ENCODE data around the gene WNK2. TPM values are rescaled to one million over a fixed set of nuclear protein-coding genes. Genes with fewer than 3 reads are reported as not detected.
A peak's percentile ranks its signal among the peaks of the same experiment; 100 is the strongest.

The WNK2 gene
- total RNA-seq, 1 experiment from 2014 or later = 8.9 TPM

DNA sequence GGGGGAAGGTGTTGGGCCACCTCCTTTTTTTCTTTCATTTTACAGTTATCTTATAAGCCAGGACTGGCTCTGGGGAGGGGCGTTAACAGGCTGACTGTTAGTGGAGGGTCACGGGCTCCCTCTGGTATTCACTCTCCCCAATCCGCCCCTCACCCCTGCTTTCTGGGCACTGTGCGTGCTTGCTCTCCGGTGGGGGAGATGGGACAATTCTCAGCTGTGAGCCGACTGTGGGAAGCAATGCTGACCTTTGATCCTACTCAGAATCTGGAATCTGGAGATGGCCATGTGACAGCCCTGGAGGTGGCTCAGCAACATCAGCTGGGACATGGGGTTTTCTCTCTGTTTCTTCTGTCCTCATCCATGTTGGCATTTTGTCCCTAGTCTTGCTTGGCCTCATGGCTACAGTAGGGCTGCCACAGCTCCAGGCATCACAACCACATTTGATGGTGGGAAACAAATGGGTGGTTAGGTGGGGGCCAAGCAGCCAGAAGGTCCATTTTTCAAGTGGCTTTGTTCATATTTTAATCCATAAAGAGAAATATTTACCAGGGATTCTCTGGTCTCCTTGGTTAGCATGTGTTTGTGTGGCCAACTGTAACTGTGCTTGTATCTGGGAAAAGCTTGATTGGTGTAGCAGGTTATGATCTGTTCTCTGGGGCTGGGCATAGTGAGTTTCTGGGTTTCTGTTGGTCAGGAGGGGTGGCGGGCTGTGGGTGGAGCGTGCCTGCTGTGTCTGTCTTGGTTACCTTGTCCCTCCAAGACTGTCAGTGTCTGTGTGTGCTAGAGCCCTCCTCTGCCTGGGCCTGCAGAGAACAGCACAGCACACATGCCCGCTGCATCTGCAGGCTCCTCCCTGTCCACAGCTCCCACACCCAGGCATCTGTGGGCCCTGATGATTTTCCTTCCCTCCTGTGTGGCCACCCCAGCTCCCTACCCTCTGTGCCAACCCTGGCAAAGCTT, 12.4 kb downstream of the WNK2 start:
- in situ Hi-C loops (cut with HindIII; ENCODE audit: low sequenced_read_pairs) = no loop called here
- DNase-seq (ENCODE audit: low spot score) = no peak

GRCh38 chr9:93197670-93198069, 13.7 kb downstream of the WNK2 start:
- DNase-seq (ENCODE audit: low spot score) = no peak
- in situ Hi-C loops (cut with HindIII; ENCODE audit: low sequenced_read_pairs) = no loop called here

DNA sequence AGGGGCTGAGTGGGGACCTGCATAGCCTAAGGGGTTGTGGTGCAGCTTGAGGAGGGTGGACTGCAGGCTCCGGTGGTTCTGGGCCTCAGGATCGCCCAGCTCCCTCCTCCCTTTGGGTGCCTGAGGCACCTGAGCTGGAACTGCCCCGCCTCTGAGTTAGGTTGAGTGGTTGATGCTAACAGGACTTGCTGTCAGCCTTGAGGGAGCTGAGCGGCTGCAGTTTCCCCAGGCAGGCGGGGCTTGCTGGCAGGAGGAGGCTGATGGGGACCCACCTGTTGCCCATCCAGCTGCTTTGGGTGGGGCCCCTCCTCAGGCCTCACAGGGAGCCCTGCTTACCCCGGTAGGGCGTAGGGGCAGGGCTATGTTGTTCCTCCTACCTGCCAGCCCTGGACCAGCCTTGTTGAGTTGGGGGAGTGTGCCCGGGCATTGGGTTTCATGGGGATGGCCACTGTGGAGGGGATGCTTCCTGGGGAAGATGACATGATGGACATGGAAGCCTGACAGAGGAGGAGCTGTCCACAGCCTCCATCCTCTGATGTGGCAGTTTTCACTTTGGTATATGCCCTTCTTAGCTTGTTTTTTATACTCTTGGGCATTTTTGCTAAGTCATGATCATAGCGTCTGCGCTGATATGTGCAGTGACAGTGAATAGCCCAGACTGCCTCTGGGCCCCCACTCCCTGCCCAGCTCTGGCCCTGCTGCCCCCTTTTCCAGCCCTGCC, 14.3 kb downstream of the WNK2 start:
- DNase-seq (ENCODE audit: low spot score) = no peak

DNA sequence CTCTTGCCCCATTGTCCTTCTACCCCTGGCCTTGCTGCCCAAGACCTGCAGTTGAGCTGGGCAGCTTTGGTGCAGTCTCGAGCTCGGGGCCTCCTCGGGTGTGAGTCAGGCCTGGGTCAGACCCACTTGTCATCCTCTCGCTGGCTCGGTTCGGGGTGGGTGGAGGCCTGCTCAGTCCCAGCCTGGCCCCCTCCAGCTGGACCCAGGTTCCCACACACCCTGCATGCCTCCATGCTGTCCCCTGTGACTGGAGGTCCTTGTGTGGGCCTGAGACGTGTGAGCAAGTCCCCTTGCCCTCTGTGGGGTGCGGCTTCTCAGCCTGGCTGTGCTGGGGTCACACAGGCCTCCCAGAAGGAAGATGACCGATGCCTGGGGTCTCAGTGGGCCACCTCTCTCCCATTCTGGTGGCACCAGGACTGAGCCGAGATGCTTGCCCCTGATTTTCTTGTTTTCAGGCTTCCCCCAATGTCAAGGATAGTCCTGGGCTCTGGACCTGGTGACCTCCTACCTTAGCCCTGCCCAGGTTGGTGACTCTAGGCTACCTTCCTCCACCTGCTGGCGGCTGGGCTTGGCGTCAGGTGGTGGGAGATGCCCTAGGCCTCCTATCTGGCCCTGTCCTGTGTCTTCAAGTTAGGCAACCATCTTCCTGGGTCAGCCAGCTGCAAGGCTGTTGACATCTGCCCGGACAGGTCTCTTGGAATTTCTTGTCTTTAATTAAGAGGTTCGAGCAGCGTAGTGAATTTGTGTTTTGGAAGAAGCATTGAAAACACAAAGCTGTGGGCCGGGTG, 15.1 kb downstream of the WNK2 start:
- no peak for DNase-seq (ENCODE audit: low spot score)
- in situ Hi-C loops (cut with HindIII; ENCODE audit: low sequenced_read_pairs) = no loop called here

More for the DNA sequence above, 14.3 kb downstream of the WNK2 start:
- in situ Hi-C loops (cut with HindIII; ENCODE audit: low sequenced_read_pairs) = no loop called here

DNA sequence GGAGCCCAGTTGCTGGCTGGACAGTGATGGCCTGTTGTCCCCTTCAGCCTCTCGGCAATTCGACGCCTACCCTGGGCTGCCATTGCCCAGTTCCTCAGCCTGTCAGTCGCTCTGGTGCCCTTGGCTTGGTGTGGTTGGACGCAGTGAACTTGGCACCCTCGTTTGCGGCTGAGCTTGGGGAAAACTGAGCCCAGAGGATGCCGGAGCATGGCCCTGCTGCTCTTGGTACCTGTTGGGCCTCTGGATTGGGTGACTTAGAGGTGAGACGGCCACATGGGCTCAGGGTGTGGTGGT, 16.5 kb downstream of the WNK2 start:
- in situ Hi-C loops (cut with HindIII; ENCODE audit: low sequenced_read_pairs) = no loop called here
- no peak for DNase-seq (ENCODE audit: low spot score)

GRCh38 chr9:93200989-93201334, 17.0 kb downstream of the WNK2 start:
- in situ Hi-C loops (cut with HindIII; ENCODE audit: low sequenced_read_pairs) = no loop called here
- DNase-seq (ENCODE audit: low spot score) = no peak

DNA sequence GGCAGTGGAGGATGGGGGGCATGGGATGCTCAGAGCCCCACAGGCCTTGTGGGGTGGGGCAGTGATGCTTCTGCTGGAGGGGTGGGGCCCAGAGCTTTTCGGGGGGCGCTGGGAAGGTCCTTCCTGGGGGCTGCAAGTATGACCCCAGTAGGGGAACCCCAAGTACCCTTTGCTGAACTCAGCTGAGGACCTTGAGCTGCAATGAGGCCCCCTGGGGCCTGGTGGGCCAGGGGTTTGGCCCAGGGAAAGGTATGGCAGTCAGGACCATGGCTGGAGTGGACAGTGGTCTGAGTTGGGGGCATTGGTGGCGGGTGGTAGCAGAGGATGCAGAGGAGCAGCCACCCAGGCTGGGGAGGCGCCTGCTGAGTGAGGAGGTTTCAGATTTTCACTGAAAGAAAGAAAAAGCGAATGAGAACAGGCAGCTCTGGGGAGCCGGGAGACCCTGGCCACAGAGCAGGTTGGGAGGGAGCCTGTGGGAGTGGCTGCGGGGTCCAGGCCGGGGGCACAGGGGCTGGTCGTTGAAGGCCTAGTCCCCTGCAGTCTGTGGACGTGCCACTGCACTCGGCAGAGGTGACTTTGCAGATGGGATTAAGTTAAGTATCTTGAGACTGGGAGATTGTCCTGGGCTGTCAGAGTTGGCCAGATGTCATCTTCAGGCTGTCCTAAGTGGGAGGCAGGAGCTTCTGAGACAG, 19.2 kb downstream of the WNK2 start:
- in situ Hi-C loops (cut with HindIII; ENCODE audit: low sequenced_read_pairs) = no loop called here
- no peak for DNase-seq (ENCODE audit: low spot score)

DNA sequence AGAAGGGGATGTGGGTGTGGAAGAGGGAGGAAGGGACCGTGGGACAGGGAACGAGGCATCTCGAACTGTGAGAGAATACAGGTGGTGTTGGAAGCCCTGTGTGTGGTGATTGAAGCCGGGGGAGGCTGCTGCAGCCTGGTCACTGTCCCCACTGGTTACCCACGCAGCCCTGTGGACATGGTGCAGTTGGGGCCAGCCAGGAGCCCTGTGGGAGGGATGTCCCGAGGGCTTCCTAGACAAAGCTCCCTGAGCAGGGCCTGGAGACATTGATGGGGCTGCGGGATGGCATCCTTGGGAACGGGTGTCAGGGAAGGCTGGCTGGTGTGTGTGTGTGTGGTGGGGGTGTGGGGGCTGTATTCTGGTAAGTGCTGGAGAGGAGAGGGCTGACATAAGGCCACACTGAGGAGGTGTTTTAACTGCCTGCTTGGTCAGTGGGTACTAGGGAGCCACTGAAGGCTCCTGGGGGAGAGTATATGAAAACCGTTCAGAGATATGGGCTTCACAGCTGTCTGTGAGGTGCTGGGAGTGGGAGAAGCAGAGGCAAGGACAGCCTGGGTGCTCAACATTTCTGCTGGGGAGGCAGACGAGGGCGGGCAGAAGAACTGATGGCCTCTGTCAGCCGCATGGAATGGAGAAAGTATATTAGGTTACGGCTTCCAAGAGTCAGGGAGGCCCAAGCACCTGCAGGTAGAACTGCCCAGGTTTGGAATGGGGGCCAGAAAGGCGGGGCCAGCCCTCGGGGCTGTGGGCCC, 20.0 kb downstream of the WNK2 start:
- no peak for DNase-seq (ENCODE audit: low spot score)
- in situ Hi-C loops (cut with HindIII; ENCODE audit: low sequenced_read_pairs) = no loop called here

DNA sequence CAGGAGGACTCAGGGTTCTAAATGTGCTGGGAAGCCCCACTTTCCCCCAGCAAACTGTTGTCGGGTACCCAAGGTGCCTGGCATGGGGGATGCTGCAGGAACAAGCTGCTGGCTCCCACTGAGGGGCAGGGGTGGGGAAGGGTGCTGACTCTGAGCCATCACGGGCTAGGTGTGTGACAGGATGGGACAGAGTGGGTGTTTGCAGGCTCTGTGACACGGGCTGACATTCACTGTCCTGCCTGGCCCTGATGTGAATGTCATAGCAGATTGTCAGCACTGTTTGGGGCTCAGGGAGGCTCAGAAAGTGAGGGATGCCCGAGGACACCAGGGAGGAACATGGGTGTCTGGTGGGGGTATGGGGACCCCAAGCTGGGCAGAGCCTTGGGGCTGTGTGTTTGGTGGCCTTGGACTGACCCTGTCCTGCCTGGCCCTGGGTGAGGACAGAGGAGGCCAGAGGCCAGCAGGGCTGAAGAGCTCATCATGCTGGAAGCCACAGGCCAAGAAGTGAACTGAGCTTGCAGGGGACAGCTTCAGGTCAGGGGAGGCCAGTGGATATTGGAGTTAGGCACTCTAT, 20.6 kb downstream of the WNK2 start:
- peak; percentile 29 for DNase-seq (ENCODE audit: low spot score)
- in situ Hi-C loops (cut with HindIII; ENCODE audit: low sequenced_read_pairs) = no loop called here

- in situ Hi-C loops (cut with HindIII; ENCODE audit: low sequenced_read_pairs) = no loop called here
- peak; percentile 62 for DNase-seq (ENCODE audit: low spot score)
Observed at GRCh38 chr9:93205045-93205768, 21.3 kb downstream of the WNK2 start.

- in situ Hi-C loops (cut with HindIII; ENCODE audit: low sequenced_read_pairs) = no loop called here
- no peak for DNase-seq (ENCODE audit: low spot score)
Observed at GRCh38 chr9:93205896-93206575, 22.1 kb downstream of the WNK2 start.

DNA sequence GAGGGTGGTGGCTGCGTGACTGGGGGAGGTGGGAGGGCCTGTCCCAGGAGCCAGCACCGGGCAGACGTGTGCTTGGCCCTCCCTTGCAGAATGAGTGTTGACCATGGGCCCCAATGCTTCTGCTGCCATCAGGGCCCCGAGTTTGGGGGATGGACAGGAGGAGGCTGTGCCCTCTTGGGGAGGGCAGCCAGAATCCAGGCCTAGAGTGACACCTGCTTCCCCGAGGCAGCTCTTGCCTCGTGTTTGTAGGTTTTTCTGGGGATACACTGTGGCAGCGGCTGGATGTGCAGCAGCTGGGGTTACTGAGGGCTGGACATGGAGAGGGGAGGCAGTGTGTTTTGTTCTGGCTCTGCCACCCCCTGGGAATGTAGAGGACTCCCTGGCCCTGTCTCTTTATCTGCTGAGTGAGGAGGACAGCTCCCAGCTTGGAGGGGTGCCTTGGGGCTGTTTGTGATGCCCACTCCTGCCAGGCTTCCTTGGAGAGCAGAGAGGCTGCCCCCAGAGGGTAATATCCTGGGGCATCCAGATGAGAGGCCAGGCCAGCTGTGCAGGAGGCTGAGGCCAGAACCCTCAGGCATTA, 22.7 kb downstream of the WNK2 start:
- DNase-seq (ENCODE audit: low spot score) = no peak
- in situ Hi-C loops (cut with HindIII; ENCODE audit: low sequenced_read_pairs) = no loop called here

GRCh38 chr9:93207326-93207814, 23.4 kb downstream of the WNK2 start:
- peak; percentile 93 for DNase-seq (ENCODE audit: low spot score)
- in situ Hi-C loops (cut with HindIII; ENCODE audit: low sequenced_read_pairs) = no loop called here

DNA sequence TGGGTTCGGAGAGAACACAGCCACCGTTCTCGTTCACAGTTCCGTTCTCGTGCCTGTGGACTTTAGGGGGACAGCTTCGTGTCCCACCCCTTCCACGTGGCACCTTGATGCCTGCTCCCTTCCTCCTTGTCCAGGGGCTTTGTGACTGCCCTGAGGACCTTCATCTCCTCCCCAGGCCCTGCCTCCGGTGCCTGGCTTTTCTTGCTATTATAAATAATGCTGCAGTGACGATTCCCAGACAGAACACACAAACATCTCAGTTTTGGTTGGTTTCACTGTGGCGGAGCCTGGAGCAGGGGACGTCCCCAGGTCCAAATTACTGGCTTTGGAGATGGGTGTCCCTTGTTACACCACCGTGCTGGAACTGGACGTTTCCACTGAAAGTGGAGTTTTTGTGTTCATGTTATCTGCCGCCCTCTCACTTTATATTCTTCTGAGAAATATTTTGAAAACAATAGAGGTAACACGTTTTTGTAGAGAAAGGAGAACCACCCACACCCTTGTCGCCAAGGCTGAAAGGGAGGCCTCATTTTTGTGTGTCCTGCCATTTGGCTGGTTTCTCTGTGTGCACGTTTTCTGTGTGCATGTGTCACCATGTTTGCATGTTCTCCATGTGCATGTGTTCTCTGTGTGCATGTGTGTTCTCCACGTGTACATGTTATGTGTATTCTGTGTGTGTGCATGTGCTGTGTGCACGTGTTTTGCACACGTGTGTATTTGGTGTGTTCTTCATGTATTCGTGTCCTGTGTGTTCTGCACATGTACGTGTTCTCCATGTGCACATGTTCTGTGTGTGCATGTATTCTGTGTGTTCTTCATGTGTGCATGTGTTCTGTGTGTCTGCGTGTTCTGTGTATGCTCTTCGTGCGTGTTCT, 24.2 kb downstream of the WNK2 start:
- DNase-seq (ENCODE audit: low spot score) = no peak
- in situ Hi-C loops (cut with HindIII; ENCODE audit: low sequenced_read_pairs) = no loop called here

DNA sequence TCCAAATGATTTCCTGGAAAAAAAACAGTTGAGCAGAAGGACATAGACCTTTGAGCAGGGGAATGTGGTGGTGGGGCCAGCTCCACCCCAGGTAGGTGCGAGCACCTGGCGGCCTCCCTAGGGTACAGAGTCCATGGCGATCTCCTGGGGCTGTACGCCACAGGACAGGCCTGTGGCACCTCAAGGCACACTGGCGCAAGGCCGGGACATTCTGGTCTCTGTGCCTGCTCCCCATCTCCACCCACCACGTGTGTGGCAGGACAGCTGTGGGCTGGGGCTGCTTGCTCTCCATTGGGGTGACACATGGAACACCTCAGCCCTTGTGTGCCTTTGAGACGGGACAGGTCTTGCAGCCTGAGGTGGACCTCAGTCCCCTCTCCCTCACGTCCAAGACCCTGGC, 25.2 kb downstream of the WNK2 start:
- in situ Hi-C loops (cut with HindIII; ENCODE audit: low sequenced_read_pairs) = no loop called here
- no peak for DNase-seq (ENCODE audit: low spot score)

Measured in G401 (cell line).